H1 (cell line): ENCODE results near the gene GRK3. TPM values are rescaled to one million over a fixed set of nuclear protein-coding genes. Genes with fewer than 3 reads are reported as not detected.

ENCODE experiments used
- CBX5 ChIP-seq: fragments of 300-800, 300-1000 bp; sonication (generic); IDR thresholded peaks from 2 replicates; pipeline ENCODE4 v1.7.1; 2016; ENCODE audit warnings: antibody characterized with exemption, low read length, low read depth
- GTF2F1 ChIP-seq: IDR thresholded peaks from 2 replicates; pipeline ENCODE4 v1.6.1; 2012; ENCODE audit warnings: low read depth, low read length, improper control_type of control experiment, borderline replicate concordance
- polyA plus RNA-seq, 7 experiments: library from polyadenylated mRNA; depleted of rRNA in 3 of 7; stranded (reverse) in 5 of 7; unstranded in 2 of 7; fragments of >200 nt in 5 of 7; fragments of 200-250 nt in 2 of 7; gene quantifications; 1 replicate in 5 of 7; 2 replicates in 1 of 7; 4 replicates in 1 of 7; pipeline versions ENCODE4 v1.2.1 to v1.2.3, GENCODE V29; 2011 to 2013; ENCODE audit warnings: missing spikeins in 2 of 7, mixed read lengths in 2 of 7
- total RNA-seq: library from RNA; stranded (reverse); fragmentation: NEBNext Ultra II Directional; extraction: Animal tissue kit (Norgen Biotek cat#: 25700); gene quantifications from 2 replicates; pipeline ENCODE4 v1.2.1, GENCODE V29; 2021

GRK3 gene
- total and polyA plus RNA-seq, 2 of the 8 experiments (the other 6 are each of a cell fraction or from before 2014, with no cell fraction given) = 7.5 to 35.3 TPM

GRCh38 chr22:25742918-25743708 is 178.6 kb downstream of the GRK3 start (continued):
- TF ChIP-seq GTF2F1 = no peak
- TF ChIP-seq CBX5 = no peak
